IMR-90 (cell line): ENCODE data around the gene CDKAL1. TPM values are rescaled to one million over a fixed set of nuclear protein-coding genes. Genes with fewer than 3 reads are reported as not detected.

Experiments
- ATAC-seq: fragments of 200-7000 bp; cut with Tn5 transposase; 2 replicates; pipeline ENCODE4 v1.9.1; 2020; ENCODE audit warnings: low read depth, mild to moderate bottlenecking, moderate library complexity
- BruUV-seq: library from RNA; stranded (reverse); fragments of 400-500 nt; replicated peaks from 2 replicates; lab custom pipeline; 2021; lab: Mats Ljungman, UMichigan
- CTCF ChIA-PET: fragments of 300-600 bp; formaldehyde crosslinking; extraction: SDS; loops from one replicate; lab custom pipeline; 2021; ENCODE audit warnings: antibody characterized with exemption; lab: Yijun Ruan, JAX
- POLR2A ChIA-PET: fragments of 300-600 bp; sonication (Branson Sonifier 250); formaldehyde crosslinking; loops from one replicate; lab custom pipeline; 2022; ENCODE audit warnings: antibody characterized with exemption; ENCODE audit not compliant: unreplicated experiment; lab: Charles Lee
- DNase-seq: peaks from one replicate; pipeline ENCODE4 v3.0.0; 2013
- H2AFZ ChIP-seq: replicated peaks from 2 replicates; pipeline ENCODE3; 2013; ENCODE audit warnings: low read length, mild to moderate bottlenecking; ENCODE audit not compliant: poor library complexity
- H2AK5ac ChIP-seq: 2 replicates; pipeline ENCODE4 v1.6.1; 2013; ENCODE audit warnings: low read depth, low read length, inconsistent platforms
- H2AK9ac ChIP-seq: replicated peaks from 2 replicates; pipeline ENCODE3; 2013; ENCODE audit warnings: mild to moderate bottlenecking, low read depth, low read length, moderate library complexity; ENCODE audit not compliant: poor library complexity
- H2BK120ac ChIP-seq: 2 replicates; pipeline ENCODE4 v1.6.1; 2013; ENCODE audit warnings: low read depth, low read length, inconsistent platforms
- H2BK15ac ChIP-seq: 3 replicates; pipeline ENCODE4 v1.6.1; 2013; ENCODE audit warnings: low read depth, low read length, inconsistent platforms
- H2BK20ac ChIP-seq: 2 replicates; pipeline ENCODE4 v1.6.1; 2013; ENCODE audit warnings: low read depth, mild to moderate bottlenecking, inconsistent platforms, low read length, moderate library complexity
- H2BK5ac ChIP-seq: 2 replicates; pipeline ENCODE4 v1.6.1; 2013; ENCODE audit warnings: mild to moderate bottlenecking, low read depth, low read length, inconsistent platforms; ENCODE audit not compliant: poor library complexity, severe bottlenecking
- H3K14ac ChIP-seq: replicated peaks from 2 replicates; pipeline ENCODE4 v1.6.1; 2013; ENCODE audit warnings: low read depth, low read length, inconsistent platforms
- H3K18ac ChIP-seq: 2 replicates; pipeline ENCODE4 v1.6.1; 2013; ENCODE audit warnings: low read depth, low read length, control low read depth
- H3K23ac ChIP-seq: 2 replicates; pipeline ENCODE4 v1.6.1; 2013; ENCODE audit warnings: low read depth, low read length, inconsistent platforms
- H3K27ac ChIP-seq: 2 replicates; pipeline ENCODE4 v1.5.1; 2013; ENCODE audit warnings: mild to moderate bottlenecking, control low read depth, low read length; ENCODE audit not compliant: insufficient read depth
- H3K27me3 ChIP-seq: 2 replicates; pipeline ENCODE4 v1.6.1; 2013; ENCODE audit warnings: low read length; ENCODE audit not compliant: control insufficient read depth, insufficient read depth
- H3K36me3 ChIP-seq: 2 replicates; pipeline ENCODE4 v1.6.1; 2013; ENCODE audit warnings: low read length, mixed read lengths; ENCODE audit not compliant: control insufficient read depth, insufficient read depth
- H3K4ac ChIP-seq: 2 replicates; pipeline ENCODE4 v1.6.1; 2013; ENCODE audit warnings: low read depth, low read length, inconsistent platforms
- H3K4me1 ChIP-seq: 2 replicates; pipeline ENCODE4 v1.6.1; 2013; ENCODE audit warnings: low read length, mixed read lengths; ENCODE audit not compliant: control insufficient read depth, insufficient read depth
- H3K4me2 ChIP-seq: 2 replicates; pipeline ENCODE4 v1.6.1; 2013; ENCODE audit warnings: low read depth, mild to moderate bottlenecking, control low read depth, low read length, moderate library complexity
- H3K4me3 ChIP-seq: 2 replicates; pipeline ENCODE4 v1.5.1; 2013; ENCODE audit warnings: low read depth, mild to moderate bottlenecking, control low read depth, low read length, moderate library complexity; ENCODE audit not compliant: insufficient read depth
- H3K56ac ChIP-seq: 2 replicates; pipeline ENCODE4 v1.6.1; 2013; ENCODE audit warnings: low read length, inconsistent platforms; ENCODE audit not compliant: insufficient read depth; ENCODE audit errors: extremely low read depth
- H3K79me1 ChIP-seq, 2 experiments: 2 replicates each; pipeline ENCODE4 v1.6.1; 2013; ENCODE audit warnings: low read length in 2 of 2, inconsistent platforms in 1 of 2, low read depth in 1 of 2
- H3K9ac ChIP-seq: 2 replicates; pipeline ENCODE4 v1.6.1; 2013; ENCODE audit warnings: low read depth, low read length, control low read depth
- H3K9me1 ChIP-seq: 2 replicates; pipeline ENCODE4 v1.6.1; 2013; ENCODE audit warnings: low read length, inconsistent platforms; ENCODE audit not compliant: insufficient read depth
- H3K9me3 ChIP-seq: 2 replicates; pipeline ENCODE4 v1.6.1; 2013; ENCODE audit warnings: low read length; ENCODE audit not compliant: control insufficient read depth, insufficient read depth
- H4K20me1 ChIP-seq: 2 replicates; pipeline ENCODE4 v1.6.1; 2013; ENCODE audit warnings: low read length, inconsistent platforms; ENCODE audit not compliant: insufficient read depth
- H4K5ac ChIP-seq: 2 replicates; pipeline ENCODE4 v1.6.1; 2013; ENCODE audit warnings: mild to moderate bottlenecking, low read depth, low read length, control low read depth
- H4K8ac ChIP-seq, 2 experiments: 2 replicates each; pipeline ENCODE4 v1.6.1; 2013; ENCODE audit warnings: low read depth in 2 of 2, low read length in 2 of 2, control low read depth in 1 of 2, inconsistent platforms in 1 of 2
- H4K91ac ChIP-seq: 2 replicates; pipeline ENCODE4 v1.6.1; 2013; ENCODE audit warnings: low read depth, low read length, inconsistent platforms; ENCODE audit not compliant: insufficient read depth
- BHLHE40 ChIP-seq: fragments of 150-350 bp; IDR thresholded peaks from 2 replicates; pipeline ENCODE4 v1.6.1; 2016; ENCODE audit warnings: mild to moderate bottlenecking, low read depth, low read length
- CHD1 ChIP-seq: IDR thresholded peaks from 2 replicates; pipeline ENCODE4 v1.6.1; 2012; ENCODE audit warnings: low read depth, low read length, improper control_type of control experiment
- RAD21 ChIP-seq: IDR thresholded peaks from 2 replicates; pipeline ENCODE4 v1.6.1; 2012; ENCODE audit warnings: low read length, improper control_type of control experiment
- WGBS, 2 experiments: methylation state at CpG; one replicate each; pipeline versions ENCODE4 v1.1.5 to v1.1.7; 2013; ENCODE audit warnings: missing lambda C conversion rate in 2 of 2; ENCODE audit not compliant: insufficient read length in 1 of 2; ENCODE audit errors: extremely low coverage in 2 of 2; 5-methylcytosine and 5-hydroxymethylcytosine counted together
- dilution Hi-C: fragments of 300-500 bp; cut with HindIII; formaldehyde crosslinking; loops from one replicate; pipeline ENCODE4 v1.14.3; 2018; ENCODE audit warnings: low sequenced_read_pairs; ENCODE audit not compliant: unreplicated experiment
- in situ Hi-C: fragments of 300-500 bp; cut with MboI; formaldehyde crosslinking; loops from 3 replicates; pipeline ENCODE4 v1.14.3; 2019; ENCODE audit warnings: low sequenced_read_pairs, inconsistent platforms, mixed read lengths
- intact Hi-C: fragments of 100-400 bp; cut with micrococcal nuclease; formaldehyde crosslinking; loops from 2 replicates; pipeline ENCODE4 v1.10.0; 2022
- polyA plus RNA-seq, 3 experiments: library from polyadenylated mRNA; depleted of rRNA; stranded (reverse); fragments of >200 nt; gene quantifications; 2 replicates each; pipeline ENCODE4 v1.2.3, GENCODE V29; 2012; ENCODE audit warnings: low replicate concordance in 1 of 3
- total RNA-seq: library from RNA; depleted of rRNA; stranded (reverse); fragments of >200 nt; gene quantifications from 2 replicates; pipeline ENCODE4 v1.2.3, GENCODE V29; 2012
- TF ChIP-seq, protein P1 (sequence below): fragments of 150-350 bp; IDR thresholded peaks from 2 replicates; pipeline ENCODE4 v1.6.1; 2017; ENCODE audit warnings: mild to moderate bottlenecking, antibody characterized with exemption, low read length, low read depth

CDKAL1 gene
- total and polyA plus RNA-seq, 2 of the 4 experiments (the other 2 are of a cell fraction): 3.7 to 13.1 TPM

DNA sequence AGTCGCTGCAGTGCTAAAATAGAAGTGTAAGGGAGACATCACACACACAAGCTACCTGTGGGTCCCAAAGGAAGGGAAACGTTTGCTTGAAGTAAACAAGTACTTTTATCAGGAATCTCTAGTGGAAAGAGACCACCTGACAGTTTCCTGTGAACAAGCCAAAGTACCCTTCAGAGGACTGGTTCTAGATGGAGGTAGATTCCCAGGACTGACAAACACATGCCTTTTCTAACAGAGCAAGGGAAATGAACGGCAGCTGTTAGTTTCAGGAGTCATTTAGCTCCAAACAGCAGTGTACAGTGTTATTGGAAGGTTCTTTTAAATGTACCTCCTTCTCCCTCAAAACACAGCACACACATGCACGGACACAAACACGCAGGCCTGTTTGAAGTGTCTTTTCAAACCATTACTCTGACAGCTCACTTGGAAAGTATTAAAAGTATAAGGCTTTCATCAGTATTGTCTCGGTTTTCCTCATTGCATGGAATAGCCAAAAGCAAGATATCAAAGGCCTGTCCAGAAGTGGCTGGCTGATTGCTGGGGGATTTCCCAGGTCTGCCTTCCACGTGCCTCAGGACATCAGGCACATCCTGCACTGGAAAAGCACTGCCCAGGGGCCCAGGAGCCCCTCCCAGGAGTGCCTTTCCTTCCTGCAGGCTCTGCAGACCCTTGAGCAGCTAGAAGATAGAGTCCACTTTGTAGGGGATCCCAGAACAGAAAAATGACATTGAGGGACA, 666.0 kb downstream of the CDKAL1 start:
- Histone ChIP-seq H3K9ac (no peak overlapping the region), H3K23ac (no peak overlapping the region), H2AFZ (no peak overlapping the region), H2BK20ac (no peak overlapping the region), H3K9me1 (no peaks in the 10 kb centered on the region; the same call in 1 of the 2 replicates), H3K79me1 (no peaks in the 10 kb centered on the region), H3K36me3 (no peaks in the 10 kb centered on the region), H3K4me2 (no peak overlapping the region), H3K27ac (no peak overlapping the region), H3K4ac (no peak overlapping the region), H3K18ac (no peak overlapping the region), H2BK15ac (no peak overlapping the region), H4K8ac (no peak overlapping the region), H4K5ac (no peak overlapping the region), H4K20me1 (no peaks in the 10 kb centered on the region), H2AK9ac (no peak overlapping the region), H3K56ac (no peak overlapping the region), H3K27me3 (no peaks in the 10 kb centered on the region), H4K91ac (no peak overlapping the region), H3K4me3 (no peak overlapping the region), H2AK5ac (no peak overlapping the region), H3K4me1 (peaks cover 1% of the 10 kb centered on the region; the same call in 1 of the 2 replicates), H2BK5ac (no peak overlapping the region), H3K9me3 (no peaks in the 10 kb centered on the region), H3K14ac (no peak overlapping the region), H2BK120ac (no peak overlapping the region)
- CTCF ChIA-PET: no interaction called here
- dilution Hi-C loops (no loop called here), intact Hi-C loops (no loop called here), in situ Hi-C loops (no loop called here)
- ATAC-seq: no peak
- BruUV-seq: no TSS peak
- no peak for TF ChIP-seq RAD21
- TF ChIP-seq, protein P1, sequence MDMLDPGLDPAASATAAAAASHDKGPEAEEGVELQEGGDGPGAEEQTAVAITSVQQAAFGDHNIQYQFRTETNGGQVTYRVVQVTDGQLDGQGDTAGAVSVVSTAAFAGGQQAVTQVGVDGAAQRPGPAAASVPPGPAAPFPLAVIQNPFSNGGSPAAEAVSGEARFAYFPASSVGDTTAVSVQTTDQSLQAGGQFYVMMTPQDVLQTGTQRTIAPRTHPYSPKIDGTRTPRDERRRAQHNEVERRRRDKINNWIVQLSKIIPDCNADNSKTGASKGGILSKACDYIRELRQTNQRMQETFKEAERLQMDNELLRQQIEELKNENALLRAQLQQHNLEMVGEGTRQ: no peak
- peak; percentile 6; the same call in 1 of the 2 replicates for TF ChIP-seq BHLHE40
- TF ChIP-seq CHD1: no peak
- DNase-seq: peak; percentile 38
- POLR2A ChIA-PET: no interaction called here
- no CpG with 5 or more reads among the region's 7 CpGs for WGBS, 2 experiments
